ENCODE measurements around the gene MON1B. TPM values are rescaled to one million over a fixed set of nuclear protein-coding genes. Genes with fewer than 3 reads are reported as not detected.
A peak's percentile ranks its signal among the peaks of the same experiment; 100 is the strongest.

Gene MON1B
- total and polyA plus RNA-seq, 2 of the 13 experiments (the other 11 are each of a cell fraction or from before 2014, with no cell fraction given): 13.4 to 15.6 TPM

- TF ChIP-seq CEBPZ (IDR thresholded peaks at IDR 0.05; ENCODE audit: low read length): no peak
- TF ChIP-seq BRF2 (CRISPR knock-in tag; IDR thresholded peaks at IDR 0.05): no peak
- no peak for TF ChIP-seq HES4 (CRISPR knock-in tag; IDR thresholded peaks at IDR 0.05; ENCODE audit: borderline replicate concordance)
- 0 out of 2 replicates have a peak, but pooled peaks have one; percentile 42 for TF ChIP-seq ZNF280B (CRISPR knock-in tag; IDR thresholded peaks at IDR 0.05; ENCODE audit: borderline replicate concordance)
- TF ChIP-seq KMT2B (CRISPR knock-in tag; IDR thresholded peaks at IDR 0.05): no peak
- TF ChIP-seq ZNF333 (CRISPR knock-in tag; IDR thresholded peaks at IDR 0.05; ENCODE audit: borderline replicate concordance): peak; percentile 77; the same call in 1 of the 2 replicates
- TF ChIP-seq PCBP1 (IDR thresholded peaks at IDR 0.05; ENCODE audit: borderline replicate concordance, low read depth, low read length): no peak
- TF ChIP-seq ZNF740 (CRISPR knock-in tag; IDR thresholded peaks at IDR 0.05): 0 out of 2 replicates have a peak, but pooled peaks have one; percentile 2
- peak; percentile 20; the same call in 1 of the 2 replicates for TF ChIP-seq MAFF (IDR thresholded peaks at IDR 0.05; ENCODE audit: low read depth, low read length)
- TF ChIP-seq ERF (CRISPR knock-in tag; IDR thresholded peaks at IDR 0.05): peak; percentile 90
- TF ChIP-seq ZBTB34 (CRISPR knock-in tag; IDR thresholded peaks at IDR 0.05): no peak
- TF ChIP-seq SALL2 (CRISPR knock-in tag; IDR thresholded peaks at IDR 0.05): peak; percentile 88
- no peak for TF ChIP-seq MTERF4 (CRISPR knock-in tag; IDR thresholded peaks at IDR 0.05)
- peak; percentile 84; the same call in 1 of the 2 replicates for TF ChIP-seq BRCA1 (CRISPR knock-in tag; IDR thresholded peaks at IDR 0.05)
- TF ChIP-seq MEIS2 (CRISPR knock-in tag; IDR thresholded peaks at IDR 0.05): peak; percentile 76; the same call in 1 of the 2 replicates
- TF ChIP-seq HMGA1 (CRISPR knock-in tag; conservative IDR thresholded peaks at IDR 0.05): no peak
- TF ChIP-seq BHLHE40 (IDR thresholded peaks at IDR 0.05; ENCODE audit: low read length): peak; percentile 54; the same call in 1 of the 2 replicates
- TF ChIP-seq ZSCAN30 (CRISPR knock-in tag; IDR thresholded peaks at IDR 0.05): no peak
- TF ChIP-seq ZBTB39 (CRISPR knock-in tag; IDR thresholded peaks at IDR 0.05): no peak
Observed at GRCh38 chr16:77236063-77236511, 45.1 kb downstream of the MON1B start (continued).
